NOMO-1 (cell line): ENCODE measurements around the gene YPEL2.
"Not testable (repeated sequence)": the region's sequence is repeated elsewhere in the genome, so short reads cannot be mapped to it uniquely, and the experiment has no call there.

Source experiments
- DNase-seq, 2 experiments: peaks; one replicate each; lab custom pipeline; 2025; ENCODE audit not compliant: unreplicated experiment in 2 of 2; lab: John Stamatoyannopoulos, UW

YPEL2 gene

GRCh38 chr17:59373882-59374495 lies 42.5 kb downstream of the YPEL2 start:
- DNase-seq, result peak in 1 of 2 experiments; percentile 75

- DNase-seq, result no peak
These were observed 43.2 kb downstream of the YPEL2 start for GRCh38 chr17:59374612-59375011.

GRCh38 chr17:59375857-59376256 lies 44.4 kb downstream of the YPEL2 start:
- no peak for DNase-seq

GRCh38 chr17:59376506-59376905 lies 45.1 kb downstream of the YPEL2 start:
- no peak for DNase-seq

- no peak for DNase-seq
These were observed 46.0 kb downstream of the YPEL2 start for GRCh38 chr17:59377410-59377809.

GRCh38 chr17:59378675-59379074 lies 47.2 kb downstream of the YPEL2 start:
- DNase-seq, result no peak

GRCh38 chr17:59380474-59380873 lies 49.0 kb downstream of the YPEL2 start:
- no peak for DNase-seq

- DNase-seq, result no peak
These were observed 50.5 kb downstream of the YPEL2 start for GRCh38 chr17:59381716-59382570.

GRCh38 chr17:59383893-59384292 lies 52.4 kb downstream of the YPEL2 start:
- DNase-seq, result no peak

- DNase-seq, result no peak
These were observed 56.1 kb downstream of the YPEL2 start for GRCh38 chr17:59387351-59388068.

- no peak for DNase-seq
These were observed 56.7 kb downstream of the YPEL2 start for GRCh38 chr17:59388069-59388556.

GRCh38 chr17:59389066-59389465 lies 57.6 kb downstream of the YPEL2 start:
- no peak for DNase-seq

- no peak for DNase-seq
These were observed 59.6 kb downstream of the YPEL2 start for GRCh38 chr17:59391021-59391420.

- no peak for DNase-seq
These were observed 61.7 kb downstream of the YPEL2 start for GRCh38 chr17:59392973-59393679.

- not testable (repeated sequence) for DNase-seq
These were observed 62.4 kb downstream of the YPEL2 start for GRCh38 chr17:59393742-59394410.

GRCh38 chr17:59396134-59396826 lies 64.8 kb downstream of the YPEL2 start:
- DNase-seq, result no peak

GRCh38 chr17:59397316-59398073 lies 66.0 kb downstream of the YPEL2 start:
- DNase-seq, result no peak

- no peak for DNase-seq
These were observed 68.5 kb downstream of the YPEL2 start for GRCh38 chr17:59399914-59400313.

GRCh38 chr17:59400858-59401257 lies 69.4 kb downstream of the YPEL2 start:
- no peak for DNase-seq
